HEK293 (cell line): ENCODE measurements around the gene MRPL4.

ENCODE experiments used
- CTCF ChIA-PET: fragments of 350-600 bp; formaldehyde crosslinking; extraction: SDS; loops from one replicate; lab custom pipeline; 2021; ENCODE audit warnings: antibody characterized with exemption; lab: Yijun Ruan, JAX
- POLR2A ChIA-PET: fragments of 300-600 bp; formaldehyde crosslinking; extraction: SDS; loops from one replicate; lab custom pipeline; 2020; ENCODE audit warnings: antibody characterized with exemption, inconsistent platforms; lab: Yijun Ruan, JAX
- H3K27ac ChIP-seq: fragments of 200-500 bp; sonication (Bioruptor generic); 2 replicates; pipeline ENCODE4 v1.5.1; 2014; ENCODE audit warnings: low read depth, low read length, control low read depth, inconsistent platforms; ENCODE audit errors: extremely low read depth
- H3K36me3 ChIP-seq, 2 experiments: fragments of 200-500 bp in 1 of 2; sonication (Bioruptor generic) in 1 of 2; 1 replicate in 1 of 2; 2 replicates in 1 of 2; pipeline ENCODE4 v1.5.1; 2014 to 2017; ENCODE audit warnings: inconsistent platforms in 2 of 2, low read length in 2 of 2; ENCODE audit not compliant: control insufficient read depth in 2 of 2, insufficient read depth in 1 of 2
- H3K4me1 ChIP-seq: fragments of 200-500 bp; sonication (Bioruptor generic); 2 replicates; pipeline ENCODE4 v1.5.1; 2014; ENCODE audit warnings: mild to moderate bottlenecking, low read length, inconsistent platforms; ENCODE audit not compliant: control insufficient read depth, insufficient read depth
- H3K4me3 ChIP-seq: 2 replicates; pipeline ENCODE4 v1.5.1; 2011; ENCODE audit warnings: low read depth, mild to moderate bottlenecking, control low read depth, low read length, moderate library complexity
- H3K9me3 ChIP-seq: fragments of 200-500 bp; sonication (Bioruptor generic); 2 replicates; pipeline ENCODE4 v1.5.1; 2014; ENCODE audit warnings: low read depth, low read length, inconsistent platforms; ENCODE audit not compliant: control insufficient read depth, insufficient read depth
- BCL11A ChIP-seq: fragments of 450-650 bp; formaldehyde crosslinking; IDR thresholded peaks from 2 replicates; pipeline ENCODE4 v1.5.1; 2016; ENCODE audit warnings: low read depth, missing biosample characterization, missing genetic modification characterization
- FEZF1 ChIP-seq: fragments of 450-650 bp; formaldehyde crosslinking; IDR thresholded peaks from 2 replicates; pipeline ENCODE4 v1.5.1; 2016; ENCODE audit warnings: missing biosample characterization, missing genetic modification characterization
- KLF17 ChIP-seq: fragments of 450-650 bp; formaldehyde crosslinking; IDR thresholded peaks from 2 replicates; pipeline ENCODE4 v1.5.1; 2016; ENCODE audit warnings: missing biosample characterization, missing genetic modification characterization
- KLF8 ChIP-seq: fragments of 450-650 bp; formaldehyde crosslinking; IDR thresholded peaks from 2 replicates; pipeline ENCODE4 v1.5.1; 2016; ENCODE audit warnings: missing biosample characterization, missing genetic modification characterization
- PRDM4 ChIP-seq: fragments of 450-650 bp; formaldehyde crosslinking; IDR thresholded peaks from 2 replicates; pipeline ENCODE4 v1.5.1; 2017; ENCODE audit warnings: missing biosample characterization, missing genetic modification characterization
- SP2 ChIP-seq: fragments of 450-650 bp; formaldehyde crosslinking; IDR thresholded peaks from 2 replicates; pipeline ENCODE4 v1.5.1; 2016; ENCODE audit warnings: missing biosample characterization, missing genetic modification characterization
- ZBTB10 ChIP-seq: fragments of 450-650 bp; formaldehyde crosslinking; IDR thresholded peaks from 2 replicates; pipeline ENCODE4 v1.5.1; 2016; ENCODE audit warnings: missing biosample characterization, missing genetic modification characterization
- ZFHX2 ChIP-seq: fragments of 450-650 bp; formaldehyde crosslinking; conservative IDR thresholded peaks from 2 replicates; pipeline ENCODE4 v1.5.1; 2016; ENCODE audit warnings: missing biosample characterization, missing genetic modification characterization
- ZNF26 ChIP-seq: fragments of 450-650 bp; formaldehyde crosslinking; IDR thresholded peaks from 2 replicates; pipeline ENCODE4 v1.5.1; 2016; ENCODE audit warnings: missing biosample characterization, missing genetic modification characterization
- ZNF518A ChIP-seq: fragments of 450-650 bp; formaldehyde crosslinking; conservative IDR thresholded peaks from 2 replicates; pipeline ENCODE4 v1.5.1; 2016; ENCODE audit warnings: low read depth, missing biosample characterization, missing genetic modification characterization
- ZNF664 ChIP-seq: fragments of 450-650 bp; formaldehyde crosslinking; IDR thresholded peaks from 2 replicates; pipeline ENCODE4 v1.5.1; 2016; ENCODE audit warnings: missing biosample characterization, missing genetic modification characterization
- ZNF785 ChIP-seq: fragments of 450-650 bp; formaldehyde crosslinking; IDR thresholded peaks from 2 replicates; pipeline ENCODE4 v1.5.1; 2016; ENCODE audit warnings: missing biosample characterization, missing genetic modification characterization
- ZNF830 ChIP-seq: fragments of 450-650 bp; IDR thresholded peaks from 2 replicates; pipeline ENCODE4 v1.5.0; 2018; ENCODE audit warnings: missing biosample characterization, missing genetic modification characterization, low read depth, mild to moderate bottlenecking, moderate library complexity
- TF ChIP-seq, protein P1 (sequence below): fragments of 450-650 bp; formaldehyde crosslinking; IDR thresholded peaks from 2 replicates; pipeline ENCODE4 v1.5.1; 2016; ENCODE audit warnings: missing biosample characterization, missing genetic modification characterization

Gene MRPL4

DNA sequence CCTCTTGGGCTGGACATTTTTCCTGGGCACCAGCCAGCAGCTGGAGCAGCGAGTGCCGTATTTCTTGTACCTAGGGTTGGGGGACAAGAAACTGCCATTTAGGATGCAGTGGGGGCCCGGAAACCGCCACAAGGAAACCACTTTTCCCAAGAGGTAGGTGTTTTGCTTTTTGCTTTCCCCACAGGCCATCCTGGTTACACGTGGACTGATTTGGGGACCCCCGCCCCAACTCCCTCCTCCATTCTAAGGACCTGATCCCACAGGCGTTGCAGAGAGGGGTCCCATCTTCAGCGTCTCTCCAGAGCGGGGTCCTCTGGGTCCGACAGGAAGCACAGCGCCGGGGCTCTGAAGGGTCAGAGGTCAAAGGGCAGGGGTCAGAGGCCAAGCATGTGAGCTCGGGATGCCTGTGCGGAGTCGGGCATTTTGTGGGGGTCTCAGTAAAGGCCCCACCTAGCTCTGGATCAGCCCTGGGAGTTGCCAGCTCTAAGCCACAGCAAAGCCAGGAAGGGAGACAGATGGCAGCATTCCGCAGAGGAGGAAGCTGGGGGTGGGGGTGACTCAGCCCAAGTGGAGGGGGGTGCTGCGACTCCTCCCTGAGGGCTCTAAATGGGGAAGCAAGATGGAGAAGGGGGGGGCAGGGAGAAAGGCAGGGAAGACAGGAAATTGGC is 53.3 kb downstream of the MRPL4 start:
- H3K4me3 ChIP-seq = no peak overlapping the region
- peak; percentile 51 for TF ChIP-seq ZFHX2 (tag by site-specific recombination)
- no peak for TF ChIP-seq FEZF1 (tag by site-specific recombination)
- peak; percentile 78 for TF ChIP-seq BCL11A (tag by site-specific recombination)
- no peak for TF ChIP-seq ZNF785 (tag by site-specific recombination)
- TF ChIP-seq PRDM4 (tag by site-specific recombination) = peak; percentile 100
- 0 out of 2 replicates have a peak, but pooled peaks have one; percentile 21 for TF ChIP-seq ZBTB10 (tag by site-specific recombination)
- TF ChIP-seq ZNF26 (tag by site-specific recombination) = no peak
- POLR2A ChIA-PET = interaction anchor here (0.8 to 0.9 kb wide), 2 partner anchors 9 to 13 kb away, joined by 7 to 9 read pairs; no protein-coding TSS in a partner anchor
- CTCF ChIA-PET = interaction anchor here (0.9 kb wide), 1 partner anchor 23 kb away, joined by 3 read pairs; no protein-coding TSS in a partner anchor
- peaks cover 0 to 41% of the 10 kb centered on the region in 2 experiments; a peak in 2 of 3 replicates for H3K36me3 ChIP-seq
- no peaks in the 10 kb centered on the region for H3K9me3 ChIP-seq
- H3K27ac ChIP-seq = no peak overlapping the region
- no peaks in the 10 kb centered on the region for H3K4me1 ChIP-seq

DNA sequence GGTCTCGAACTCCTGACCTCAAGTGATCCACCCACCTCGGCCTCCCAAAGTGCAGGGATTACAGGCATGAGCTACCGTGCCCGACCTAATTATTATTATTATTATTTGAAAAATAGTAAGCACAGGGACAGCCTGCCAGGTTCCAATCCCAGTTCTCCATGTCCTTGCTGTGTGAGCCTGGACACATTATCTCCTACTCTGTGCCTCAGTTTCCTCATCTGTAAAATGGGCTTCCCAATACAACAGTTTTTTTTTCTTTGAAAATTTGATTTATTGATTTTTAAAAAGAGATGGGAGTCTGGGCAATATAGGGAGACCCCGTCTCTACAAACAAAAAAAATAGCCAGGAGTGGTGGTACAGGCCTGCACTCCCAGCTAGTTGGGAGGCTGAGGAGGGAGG is 54.3 kb downstream of the MRPL4 start:
- H3K9me3 ChIP-seq = no peaks in the 10 kb centered on the region
- no peaks in the 10 kb centered on the region for H3K4me1 ChIP-seq
- H3K4me3 ChIP-seq = no peak overlapping the region
- H3K36me3 ChIP-seq = peaks cover 0 to 50% of the 10 kb centered on the region in 2 experiments; a peak in 2 of 3 replicates
- H3K27ac ChIP-seq = no peak overlapping the region
- POLR2A ChIA-PET = no interaction called here
- CTCF ChIA-PET = interaction anchor here (1.0 to 1.9 kb wide), 2 partner anchors 17 to 79 kb away, joined by 3 to 4 read pairs; partner anchors contain the start of gene ICAM5
- TF ChIP-seq ZNF664 (tag by site-specific recombination) (no peak), KLF17 (tag by site-specific recombination) (no peak), ZNF518A (tag by site-specific recombination) (no peak), ZNF830 (no peak), ZFHX2 (tag by site-specific recombination) (no peak), KLF8 (tag by site-specific recombination) (no peak), SP2 (tag by site-specific recombination) (no peak)
- TF ChIP-seq, protein P1, sequence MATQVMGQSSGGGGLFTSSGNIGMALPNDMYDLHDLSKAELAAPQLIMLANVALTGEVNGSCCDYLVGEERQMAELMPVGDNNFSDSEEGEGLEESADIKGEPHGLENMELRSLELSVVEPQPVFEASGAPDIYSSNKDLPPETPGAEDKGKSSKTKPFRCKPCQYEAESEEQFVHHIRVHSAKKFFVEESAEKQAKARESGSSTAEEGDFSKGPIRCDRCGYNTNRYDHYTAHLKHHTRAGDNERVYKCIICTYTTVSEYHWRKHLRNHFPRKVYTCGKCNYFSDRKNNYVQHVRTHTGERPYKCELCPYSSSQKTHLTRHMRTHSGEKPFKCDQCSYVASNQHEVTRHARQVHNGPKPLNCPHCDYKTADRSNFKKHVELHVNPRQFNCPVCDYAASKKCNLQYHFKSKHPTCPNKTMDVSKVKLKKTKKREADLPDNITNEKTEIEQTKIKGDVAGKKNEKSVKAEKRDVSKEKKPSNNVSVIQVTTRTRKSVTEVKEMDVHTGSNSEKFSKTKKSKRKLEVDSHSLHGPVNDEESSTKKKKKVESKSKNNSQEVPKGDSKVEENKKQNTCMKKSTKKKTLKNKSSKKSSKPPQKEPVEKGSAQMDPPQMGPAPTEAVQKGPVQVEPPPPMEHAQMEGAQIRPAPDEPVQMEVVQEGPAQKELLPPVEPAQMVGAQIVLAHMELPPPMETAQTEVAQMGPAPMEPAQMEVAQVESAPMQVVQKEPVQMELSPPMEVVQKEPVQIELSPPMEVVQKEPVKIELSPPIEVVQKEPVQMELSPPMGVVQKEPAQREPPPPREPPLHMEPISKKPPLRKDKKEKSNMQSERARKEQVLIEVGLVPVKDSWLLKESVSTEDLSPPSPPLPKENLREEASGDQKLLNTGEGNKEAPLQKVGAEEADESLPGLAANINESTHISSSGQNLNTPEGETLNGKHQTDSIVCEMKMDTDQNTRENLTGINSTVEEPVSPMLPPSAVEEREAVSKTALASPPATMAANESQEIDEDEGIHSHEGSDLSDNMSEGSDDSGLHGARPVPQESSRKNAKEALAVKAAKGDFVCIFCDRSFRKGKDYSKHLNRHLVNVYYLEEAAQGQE (tag by site-specific recombination) = no peak
